HFFc6 (cell line): ENCODE measurements around the gene PRKD1. TPM values are rescaled to one million over a fixed set of nuclear protein-coding genes. Genes with fewer than 3 reads are reported as not detected.

Source experiments
- DNase-seq: peaks from one replicate; pipeline ENCODE4 v3.0.0-alpha.2; 2018
- H3K27ac Mint-ChIP-seq: 2 replicates; pipeline ENCODE4 v1.8.0; 2020; ENCODE audit warnings: mild to moderate bottlenecking, mixed read lengths
- H3K27me3 Mint-ChIP-seq: 2 replicates; pipeline ENCODE4 v1.8.0; 2021; ENCODE audit warnings: mild to moderate bottlenecking, moderate library complexity, mixed read lengths; ENCODE audit not compliant: insufficient read depth
- H3K36me3 Mint-ChIP-seq: 2 replicates; pipeline ENCODE4 v1.8.0; 2021; ENCODE audit warnings: low read depth, mixed read lengths
- H3K4me1 Mint-ChIP-seq: 2 replicates; pipeline ENCODE4 v1.8.0; 2020; ENCODE audit warnings: low read depth, mixed read lengths
- H3K4me3 Mint-ChIP-seq: 2 replicates; pipeline ENCODE4 v1.8.0; 2020; ENCODE audit warnings: mild to moderate bottlenecking, moderate library complexity, mixed read lengths
- H3K9me3 Mint-ChIP-seq: 2 replicates; pipeline ENCODE4 v1.8.0; 2020; ENCODE audit warnings: mild to moderate bottlenecking, mixed read lengths
- CTCF ChIP-seq: fragments of 200-600 bp; sonication (generic); IDR thresholded peaks from 2 replicates; pipeline ENCODE4 v1.5.0; 2021; ENCODE audit warnings: antibody characterized with exemption, mild to moderate bottlenecking
- total RNA-seq, 6 experiments: library from RNA; stranded (reverse); fragmentation: NEBNext Ultra II Directional; extraction: Animal tissue kit (Norgen Biotek cat#: 25700); gene quantifications; 2 replicates in 1 of 6; 3 replicates in 5 of 6; pipeline ENCODE4 v1.2.3, GENCODE V29; 2021

Gene PRKD1
- total RNA-seq, 6 experiments from 2014 or later = 19.1 to 23.9 (median 21.7) TPM

GRCh38 chr14:29682789-29683188 lies 244.9 kb downstream of the PRKD1 start:
- no peak for DNase-seq
- H3K36me3 Mint-ChIP-seq = no peaks in the 10 kb centered on the region
- TF ChIP-seq CTCF = no peak
- no peaks in the 10 kb centered on the region for H3K9me3 Mint-ChIP-seq
- no peaks in the 10 kb centered on the region; the same call in 1 of the 2 replicates for H3K27me3 Mint-ChIP-seq
- no peak overlapping the region for H3K4me3 Mint-ChIP-seq
- no peak overlapping the region for H3K27ac Mint-ChIP-seq
- H3K4me1 Mint-ChIP-seq = peaks cover 20% of the 10 kb centered on the region

GRCh38 chr14:29681316-29681715 lies 246.3 kb downstream of the PRKD1 start:
- Mint-ChIP-seq H3K9me3 (no peaks in the 10 kb centered on the region), H3K27me3 (no peaks in the 10 kb centered on the region; the same call in 1 of the 2 replicates), H3K36me3 (no peaks in the 10 kb centered on the region), H3K27ac (no peak overlapping the region), H3K4me1 (peaks cover 16% of the 10 kb centered on the region), H3K4me3 (no peak overlapping the region)
- DNase-seq = no peak
- TF ChIP-seq CTCF = no peak

GRCh38 chr14:29674566-29675285 lies 252.9 kb downstream of the PRKD1 start:
- no peak overlapping the region for H3K27ac Mint-ChIP-seq
- TF ChIP-seq CTCF = no peak
- peaks cover 1% of the 10 kb centered on the region for H3K27me3 Mint-ChIP-seq
- no peaks in the 10 kb centered on the region for H3K9me3 Mint-ChIP-seq
- H3K36me3 Mint-ChIP-seq = no peaks in the 10 kb centered on the region
- DNase-seq = no peak
- no peak overlapping the region for H3K4me3 Mint-ChIP-seq
- H3K4me1 Mint-ChIP-seq = peaks cover 11% of the 10 kb centered on the region

GRCh38 chr14:29672831-29673230 lies 254.8 kb downstream of the PRKD1 start:
- H3K27ac Mint-ChIP-seq = no peak overlapping the region
- H3K27me3 Mint-ChIP-seq = peaks cover 1% of the 10 kb centered on the region; the same call in 1 of the 2 replicates
- no peak overlapping the region for H3K4me3 Mint-ChIP-seq
- DNase-seq = no peak
- H3K9me3 Mint-ChIP-seq = no peaks in the 10 kb centered on the region
- H3K36me3 Mint-ChIP-seq = no peaks in the 10 kb centered on the region
- TF ChIP-seq CTCF = no peak
- H3K4me1 Mint-ChIP-seq = peaks cover 11% of the 10 kb centered on the region

GRCh38 chr14:29671034-29671433 lies 256.6 kb downstream of the PRKD1 start:
- peak overlapping the region; percentile 46 for H3K27ac Mint-ChIP-seq
- no peak overlapping the region for H3K4me3 Mint-ChIP-seq
- no peak for DNase-seq
- peaks cover 1% of the 10 kb centered on the region; the same call in 1 of the 2 replicates for H3K27me3 Mint-ChIP-seq
- no peaks in the 10 kb centered on the region for H3K36me3 Mint-ChIP-seq
- no peaks in the 10 kb centered on the region for H3K9me3 Mint-ChIP-seq
- TF ChIP-seq CTCF = no peak
- peaks cover 11% of the 10 kb centered on the region for H3K4me1 Mint-ChIP-seq
